T1000 (cell line): ENCODE measurements around the gene GFRA1.

Experiments used
- DNase-seq: peaks from one replicate; lab custom pipeline; 2025; ENCODE audit warnings: mixed read lengths; lab: John Stamatoyannopoulos, UW

The GFRA1 gene

DNA sequence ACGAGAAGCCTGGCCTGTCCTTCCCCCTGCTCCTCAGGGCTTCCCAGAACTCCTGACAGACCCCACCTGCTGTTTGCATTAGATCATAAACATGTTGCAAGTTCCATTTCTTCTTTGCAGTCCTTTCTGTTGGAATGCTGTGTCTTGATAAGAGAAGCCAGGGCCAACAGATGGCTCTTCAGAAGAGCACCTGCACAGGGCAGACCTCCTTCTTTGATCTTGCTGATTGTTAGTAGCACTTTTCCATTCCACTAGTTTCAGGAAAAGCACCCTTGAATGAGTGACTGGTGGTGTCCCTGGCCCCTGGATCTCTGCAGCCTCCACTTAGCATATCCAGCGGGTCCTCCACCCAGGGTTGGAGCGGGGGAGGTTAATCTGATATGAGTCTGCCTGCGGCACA lies 243.2 kb downstream of the GFRA1 start:
- DNase-seq, result no peak

DNA sequence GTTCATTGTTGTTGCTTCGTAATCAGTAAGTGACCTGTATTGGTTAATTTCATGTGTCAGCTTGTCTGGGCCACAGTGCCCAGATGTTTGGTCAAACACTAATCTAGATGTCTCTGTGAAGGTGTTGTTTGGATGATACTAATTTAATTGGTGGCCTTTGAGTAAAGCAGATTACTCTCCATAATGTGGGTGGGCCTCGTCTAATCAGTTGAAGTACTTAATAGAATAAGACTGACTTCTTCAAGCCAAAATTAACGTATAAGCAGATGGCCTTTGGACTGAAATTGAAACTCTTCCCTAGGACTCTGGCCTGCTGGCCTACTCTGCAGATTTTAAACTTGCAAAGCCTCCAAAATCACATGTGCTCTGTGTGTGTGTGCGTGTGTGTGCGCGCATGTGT lies 245.7 kb downstream of the GFRA1 start:
- no peak for DNase-seq

DNA sequence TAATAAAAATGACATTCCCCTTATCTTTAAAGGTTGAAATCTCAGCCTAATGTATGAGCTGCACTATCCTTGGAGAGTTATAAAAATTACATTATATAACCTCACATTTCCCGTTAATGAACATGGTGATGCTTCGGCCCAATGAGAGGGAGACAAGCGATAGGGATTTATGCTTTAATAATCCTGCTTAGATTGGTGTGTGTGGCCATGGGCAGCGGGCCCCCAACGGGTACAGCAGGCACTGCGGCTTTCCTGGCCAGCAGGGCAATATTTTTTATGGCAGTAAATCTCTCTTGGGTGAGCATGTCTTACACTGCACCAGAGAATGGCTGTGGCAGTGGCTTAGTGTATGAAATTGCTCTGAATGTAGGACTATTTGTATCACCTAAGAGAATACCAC lies 246.3 kb downstream of the GFRA1 start:
- no peak for DNase-seq

DNA sequence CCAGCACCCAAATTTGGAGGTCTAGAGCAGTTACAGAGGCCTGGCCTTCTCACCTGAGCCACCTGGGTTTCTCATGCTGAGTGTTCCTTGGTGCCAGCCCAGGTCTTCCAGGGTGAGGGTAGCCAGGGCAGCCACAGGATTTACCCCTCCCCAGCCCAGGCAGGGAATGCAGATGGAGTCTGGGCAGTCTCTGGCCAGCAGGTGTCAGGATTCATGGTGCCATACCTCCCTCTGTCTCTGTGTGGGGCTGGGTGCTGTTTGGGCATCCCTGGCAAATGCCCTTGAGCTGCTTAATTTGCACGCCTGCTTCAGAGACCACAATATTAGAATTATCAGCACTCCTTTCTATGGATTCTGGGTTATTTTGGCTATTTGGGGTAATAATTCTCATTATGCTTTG lies 246.7 kb downstream of the GFRA1 start:
- no peak for DNase-seq

DNA sequence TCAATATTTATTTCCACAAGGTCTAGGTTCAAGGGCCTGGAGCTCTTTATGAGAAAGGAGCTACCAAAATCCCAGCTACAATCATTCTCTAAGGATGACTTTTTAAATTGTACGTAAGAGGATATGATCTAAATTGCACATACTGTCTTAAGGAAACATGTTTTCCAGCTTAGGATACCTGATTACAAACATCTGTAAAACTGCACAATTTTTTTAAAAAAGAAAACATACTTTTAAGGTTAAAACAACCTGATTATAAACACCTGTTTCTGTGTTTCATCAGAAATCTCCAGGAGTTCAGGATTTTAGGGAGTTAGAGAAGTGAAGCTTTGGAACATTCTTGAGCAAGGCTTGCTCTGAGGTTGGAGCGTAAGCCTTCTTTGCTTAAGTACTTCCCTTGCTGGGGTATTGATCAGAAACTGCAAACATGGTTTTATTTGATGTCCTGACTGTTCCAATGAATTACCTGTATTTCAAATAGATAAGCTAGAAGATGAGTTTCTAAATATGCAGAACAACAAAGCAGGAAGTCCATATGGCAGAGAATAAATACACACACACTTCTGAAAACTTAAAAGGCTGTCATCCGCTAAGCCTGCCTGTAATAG lies 248.6 kb downstream of the GFRA1 start:
- DNase-seq, result no peak

DNA sequence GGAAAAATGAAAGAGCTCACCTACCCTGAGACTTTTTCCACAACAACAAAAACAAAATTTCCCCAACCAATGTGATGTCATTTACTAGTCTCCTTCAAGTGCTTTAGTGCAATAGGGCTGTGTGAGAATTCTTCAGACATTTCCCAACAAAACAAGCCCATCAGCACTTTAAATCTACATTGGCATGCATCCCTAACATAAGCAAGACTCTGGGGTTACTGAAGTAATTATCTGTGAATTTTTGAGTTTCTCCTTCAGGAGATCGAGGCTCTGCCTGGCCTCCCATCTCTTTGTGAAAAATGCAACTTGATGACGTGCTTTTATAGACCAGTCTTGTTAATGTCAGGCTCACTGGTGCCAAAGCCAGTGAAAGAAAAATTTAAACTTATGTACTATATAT lies 255.6 kb downstream of the GFRA1 start:
- DNase-seq, result no peak

DNA sequence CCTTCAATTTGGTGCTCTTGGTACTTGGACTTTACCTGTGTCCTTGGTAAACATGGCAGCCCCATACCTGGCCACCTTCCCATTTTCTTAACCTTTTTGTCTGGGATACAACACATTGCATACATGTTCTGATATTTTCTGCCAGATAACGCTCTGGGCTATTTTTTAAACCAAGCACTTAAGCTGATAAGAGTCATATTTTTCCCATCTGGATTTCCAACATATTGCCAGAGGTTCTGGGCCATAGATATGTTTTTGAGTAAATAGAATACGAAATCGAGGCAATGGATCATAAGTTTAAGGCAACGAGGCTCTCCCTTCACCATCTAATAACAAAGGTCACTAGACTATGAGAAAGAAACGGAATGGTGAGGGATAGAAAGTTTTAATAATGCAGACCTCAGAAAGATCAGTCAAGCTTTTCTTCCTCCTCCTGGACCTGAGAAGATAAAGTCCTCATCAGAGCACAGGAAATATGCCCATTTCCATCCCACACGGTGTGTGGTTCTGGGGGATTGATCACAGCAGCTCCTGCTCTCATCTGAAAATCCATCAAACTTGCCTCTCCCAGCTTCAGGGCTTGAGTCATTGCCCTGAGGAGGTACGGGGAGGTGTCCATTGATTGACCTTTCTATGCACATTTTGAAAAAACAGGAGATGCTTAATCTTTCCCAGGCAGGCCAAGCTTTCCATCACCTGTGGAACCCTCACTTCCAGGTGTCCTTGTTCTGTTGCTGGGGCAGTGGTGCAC lies 257.2 kb downstream of the GFRA1 start:
- no peak for DNase-seq

DNA sequence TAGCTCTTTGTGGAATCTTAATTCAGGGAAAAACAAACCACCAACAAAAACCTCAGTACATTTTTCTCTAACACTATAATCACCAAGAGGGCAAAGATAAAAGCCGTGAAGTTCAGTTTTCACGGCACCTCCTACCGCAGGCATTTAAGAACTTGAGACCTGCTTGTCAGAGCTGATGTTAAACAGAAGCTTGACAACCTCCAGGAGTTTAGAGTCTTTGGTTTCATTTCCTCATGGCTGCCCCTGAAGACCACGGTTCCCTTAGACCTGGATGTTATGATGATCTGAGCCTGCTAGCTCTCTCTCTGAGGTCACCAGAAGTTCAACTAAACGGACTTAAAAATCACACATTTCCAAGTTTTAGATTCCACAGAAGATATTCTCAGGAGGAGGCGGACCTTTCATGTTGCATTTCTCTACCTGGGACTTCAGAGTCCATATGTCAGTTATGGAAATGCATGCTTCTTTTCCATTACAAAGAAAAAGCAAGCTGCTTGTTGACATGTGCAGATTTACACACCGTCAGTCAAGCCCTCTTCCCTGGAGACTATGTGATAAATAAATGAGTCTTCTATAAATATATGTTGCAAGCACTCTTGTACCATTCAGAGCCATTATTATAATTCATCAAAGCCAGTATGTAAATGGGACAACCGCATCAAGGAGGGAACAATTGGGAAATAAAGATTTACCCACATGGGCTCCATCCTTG lies 258.0 kb downstream of the GFRA1 start:
- no peak for DNase-seq

DNA sequence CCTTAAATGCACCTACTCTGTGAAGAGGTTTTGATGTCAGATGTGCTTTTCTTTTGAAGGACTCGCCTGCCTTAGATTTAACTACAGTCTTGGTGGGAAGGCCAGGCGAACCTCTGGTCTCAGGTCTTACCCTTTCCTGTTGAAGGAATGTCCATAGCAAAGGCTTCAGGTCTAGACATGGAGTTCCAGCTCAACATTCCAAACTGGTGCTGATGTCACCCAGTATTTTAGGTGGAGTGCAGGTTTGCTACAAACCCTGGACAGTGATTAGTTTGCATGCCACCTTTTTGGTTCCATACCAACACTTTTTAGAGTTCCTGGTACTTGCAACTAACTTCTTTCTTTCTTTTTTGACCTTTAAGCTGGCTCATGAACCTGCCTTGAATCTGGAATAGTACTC lies 258.7 kb downstream of the GFRA1 start:
- DNase-seq, result no peak

DNA sequence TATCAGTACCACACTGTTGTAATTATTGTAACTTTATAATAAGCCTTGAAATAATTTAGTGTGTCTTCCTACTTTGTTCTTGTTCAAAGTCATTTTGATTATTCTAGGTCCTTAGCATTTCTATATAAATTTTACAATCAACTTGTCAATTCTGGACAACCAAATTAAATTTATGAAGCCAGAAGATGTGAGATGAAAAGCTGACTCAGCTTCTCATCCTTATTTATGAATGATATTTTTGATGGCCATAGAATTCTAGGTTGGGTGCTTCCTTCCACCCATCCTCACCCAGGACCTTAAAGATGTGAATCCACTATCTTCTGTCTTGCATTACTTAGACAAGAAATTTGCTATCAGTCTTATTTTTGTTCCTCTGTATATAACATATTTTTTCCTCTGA lies 261.1 kb downstream of the GFRA1 start:
- no peak for DNase-seq

DNA sequence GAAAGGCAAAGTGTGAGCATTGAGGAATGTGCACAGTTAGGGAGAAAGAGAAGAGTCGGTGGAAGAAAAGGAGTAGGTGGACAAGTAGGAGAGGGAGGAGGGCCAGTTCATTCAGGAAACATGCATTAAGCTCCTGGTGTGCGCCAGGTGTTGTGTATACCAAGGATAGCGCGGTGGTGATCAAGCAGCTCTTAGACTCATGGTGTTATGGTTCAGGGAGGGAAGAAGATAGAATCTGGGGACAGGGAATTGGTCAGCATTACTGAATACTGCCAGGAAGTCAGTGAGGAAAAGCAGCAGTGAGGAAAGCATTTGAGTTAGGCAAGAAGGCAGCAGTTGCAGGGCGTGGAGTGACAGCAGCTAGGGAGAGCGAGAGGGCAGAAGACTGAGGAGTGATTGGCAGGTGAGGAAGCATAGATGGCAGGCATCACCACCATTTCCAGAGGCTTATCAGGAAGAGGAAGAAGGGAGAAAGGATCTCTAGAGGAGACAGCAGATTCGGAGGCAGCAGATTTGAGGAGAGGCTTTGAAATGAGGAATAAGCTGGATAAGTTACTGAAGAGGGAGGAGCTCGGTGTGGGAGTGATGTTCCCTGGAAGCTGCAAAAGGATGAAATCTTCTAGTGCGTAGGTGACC lies 265.6 kb downstream of the GFRA1 start:
- DNase-seq, result no peak
